GM23248 (cell line): ENCODE measurements around the gene ITPRIPL1. TPM values are rescaled to one million over a fixed set of nuclear protein-coding genes. Genes with fewer than 3 reads are reported as not detected.

Source experiments
- DNase-seq: peaks from one replicate; pipeline ENCODE4 v3.0.0-alpha.2; 2015
- H2AFZ ChIP-seq: fragments of 200-600 bp; sonication (generic); 2 replicates; pipeline ENCODE4 v1.6.1; 2016; ENCODE audit warnings: antibody characterized with exemption
- H3F3A ChIP-seq: fragments of 200-600 bp; sonication (generic); 2 replicates; pipeline ENCODE4 v1.6.1; 2016; ENCODE audit warnings: mild to moderate bottlenecking, antibody characterized with exemption, mixed run types; ENCODE audit not compliant: insufficient read depth
- H3K27ac ChIP-seq: fragments of 200-600 bp; sonication (generic); 2 replicates; pipeline ENCODE4 v1.5.1; 2016; ENCODE audit warnings: mild to moderate bottlenecking
- H3K27me3 ChIP-seq: fragments of 200-600 bp; sonication (generic); replicated peaks from 2 replicates; pipeline ENCODE4 v1.6.1; 2016; ENCODE audit warnings: mild to moderate bottlenecking; ENCODE audit not compliant: insufficient read depth
- H3K36me3 ChIP-seq: fragments of 200-600 bp; sonication (generic); 2 replicates; pipeline ENCODE4 v1.6.1; 2016; ENCODE audit warnings: low read depth, mild to moderate bottlenecking
- H3K4me1 ChIP-seq: fragments of 200-600 bp; sonication (generic); 2 replicates; pipeline ENCODE4 v1.6.1; 2016; ENCODE audit warnings: mild to moderate bottlenecking; ENCODE audit not compliant: insufficient read depth
- H3K4me2 ChIP-seq: fragments of 200-600 bp; sonication (generic); one replicate; pipeline ENCODE4 v1.6.1; 2016; ENCODE audit warnings: mild to moderate bottlenecking; ENCODE audit not compliant: unreplicated experiment
- H3K4me3 ChIP-seq: fragments of 200-600 bp; sonication (generic); 2 replicates; pipeline ENCODE4 v1.5.1; 2016; ENCODE audit warnings: mild to moderate bottlenecking
- H3K79me2 ChIP-seq: fragments of 200-600 bp; sonication (generic); 2 replicates; pipeline ENCODE4 v1.6.1; 2016; ENCODE audit warnings: mild to moderate bottlenecking; ENCODE audit not compliant: insufficient read depth
- H3K9ac ChIP-seq: fragments of 200-600 bp; sonication (generic); 2 replicates; pipeline ENCODE4 v1.6.1; 2016; ENCODE audit warnings: mild to moderate bottlenecking
- H3K9me2 ChIP-seq: fragments of 200-600 bp; sonication (generic); 2 replicates; pipeline ENCODE4 v1.6.1; 2016; ENCODE audit warnings: mixed run types, mild to moderate bottlenecking, moderate library complexity; ENCODE audit not compliant: insufficient read depth
- H3K9me3 ChIP-seq: fragments of 200-600 bp; sonication (generic); one replicate; pipeline ENCODE4 v1.6.1; 2017; ENCODE audit warnings: low read depth
- H4K20me1 ChIP-seq: fragments of 200-600 bp; sonication (generic); 2 replicates; pipeline ENCODE4 v1.6.0; 2016; ENCODE audit not compliant: insufficient read depth
- EZH2 ChIP-seq: fragments of 200-600 bp; sonication (generic); IDR thresholded peaks from 2 replicates; pipeline ENCODE4 v1.6.1; 2018; ENCODE audit warnings: antibody characterized with exemption, mild to moderate bottlenecking; ENCODE audit not compliant: insufficient read depth, poor library complexity, severe bottlenecking
- EZH2phosphoT487 ChIP-seq: fragments of 200-600 bp; sonication (generic); IDR thresholded peaks from 2 replicates; pipeline ENCODE4 v1.6.1; 2018; ENCODE audit warnings: antibody characterized with exemption, moderate library complexity, mild to moderate bottlenecking, low read depth; ENCODE audit not compliant: insufficient read depth
- WGBS, 2 experiments: methylation state at CpG; one replicate each; pipeline ENCODE4 v1.1.6; 2015 to 2017; ENCODE audit warnings: low lambda C conversion rate in 2 of 2, low coverage in 1 of 2; ENCODE audit errors: missing lambda C conversion rate in 2 of 2; 5-methylcytosine and 5-hydroxymethylcytosine counted together
- in situ Hi-C: fragments of 300-500 bp; cut with MboI; formaldehyde crosslinking; loops from 2 replicates; pipeline ENCODE4 v1.15.0; 2020
- polyA plus RNA-seq: library from polyadenylated mRNA; unstranded; fragments of >200 nt; fragmentation: Nextera tagmentation; extraction: Ambion mirVana; gene quantifications from 2 replicates; pipeline ENCODE4 v1.2.1, GENCODE V29; 2016
- total RNA-seq: library from RNA; depleted of rRNA; stranded (reverse); fragments of >200 nt; shearing (Covaris generic); gene quantifications from 2 replicates; pipeline ENCODE4 v1.2.3, GENCODE V29; 2014

Gene ITPRIPL1
- total and polyA plus RNA-seq, 2 experiments from 2014 or later: 0.19 to 0.32 TPM

- Histone ChIP-seq H3K27ac (peak overlapping the region; percentile 53), H3K4me1 (peaks cover 7% of the 10 kb centered on the region), H3K9ac (no peak overlapping the region), H4K20me1 (no peaks in the 10 kb centered on the region), H3K4me2 (no peak overlapping the region), H3K36me3 (no peaks in the 10 kb centered on the region), H3K27me3 (no peaks in the 10 kb centered on the region), H3F3A (peaks cover 16% of the 10 kb centered on the region; the same call in 1 of the 2 replicates), H3K79me2 (no peaks in the 10 kb centered on the region), H2AFZ (no peak overlapping the region), H3K4me3 (no peak overlapping the region), H3K9me2 (no peaks in the 10 kb centered on the region), H3K9me3 (no peaks in the 10 kb centered on the region)
- DNase-seq: no peak
- TF ChIP-seq EZH2phosphoT487 (no peak), EZH2 (no peak)
- WGBS, 2 experiments: 33 to 46% methylated on average over 3 of the region's 3 CpGs
- in situ Hi-C loops: no loop called here
Measured at GRCh38 chr2:96315005-96315399, 10.1 kb upstream of the ITPRIPL1 start.

GRCh38 chr2:96315400-96316071, 9.6 kb upstream of the ITPRIPL1 start:
- Histone ChIP-seq H2AFZ (peak overlapping the region; percentile 25; the same call in 1 of the 2 replicates), H3K9ac (no peak overlapping the region), H4K20me1 (no peaks in the 10 kb centered on the region), H3K27ac (peak overlapping the region; percentile 53), H3K4me3 (no peak overlapping the region), H3K79me2 (no peaks in the 10 kb centered on the region), H3K27me3 (no peaks in the 10 kb centered on the region), H3K4me1 (peaks cover 7% of the 10 kb centered on the region), H3K9me2 (no peaks in the 10 kb centered on the region), H3K36me3 (no peaks in the 10 kb centered on the region), H3K4me2 (peak overlapping the region; percentile 2), H3K9me3 (no peaks in the 10 kb centered on the region), H3F3A (peaks cover 19% of the 10 kb centered on the region; the same call in 1 of the 2 replicates)
- peak; percentile 76 for DNase-seq
- 74 to 78% methylated on average over 7 of the region's 7 CpGs for WGBS, 2 experiments
- in situ Hi-C loops: no loop called here
- TF ChIP-seq EZH2 (no peak), EZH2phosphoT487 (no peak)

GRCh38 chr2:96316999-96317398, 8.1 kb upstream of the ITPRIPL1 start:
- Histone ChIP-seq H3K27me3 (0 out of 2 replicates have a peak, but pooled peaks cover 2% of the 10 kb centered on the region), H3K4me3 (no peak overlapping the region), H2AFZ (no peak overlapping the region), H3K9me2 (no peaks in the 10 kb centered on the region), H3K4me1 (peaks cover 7% of the 10 kb centered on the region), H3K4me2 (no peak overlapping the region), H3F3A (peaks cover 23% of the 10 kb centered on the region; the same call in 1 of the 2 replicates), H3K9ac (no peak overlapping the region), H3K36me3 (no peaks in the 10 kb centered on the region), H4K20me1 (no peaks in the 10 kb centered on the region), H3K79me2 (no peaks in the 10 kb centered on the region), H3K27ac (no peak overlapping the region), H3K9me3 (no peaks in the 10 kb centered on the region)
- no peak for TF ChIP-seq EZH2
- TF ChIP-seq EZH2phosphoT487: no peak
- in situ Hi-C loops: no loop called here
- no peak for DNase-seq

- Histone ChIP-seq H3K4me1 (peaks cover 7% of the 10 kb centered on the region), H3K4me2 (no peak overlapping the region), H2AFZ (no peak overlapping the region), H3F3A (peaks cover 23% of the 10 kb centered on the region; the same call in 1 of the 2 replicates), H3K27ac (no peak overlapping the region), H4K20me1 (no peaks in the 10 kb centered on the region), H3K9me3 (no peaks in the 10 kb centered on the region), H3K79me2 (no peaks in the 10 kb centered on the region), H3K36me3 (no peaks in the 10 kb centered on the region), H3K27me3 (peaks cover 5% of the 10 kb centered on the region; the same call in 1 of the 2 replicates), H3K9me2 (no peaks in the 10 kb centered on the region), H3K9ac (no peak overlapping the region), H3K4me3 (no peak overlapping the region)
- in situ Hi-C loops: no loop called here
- 92 to 98% methylated on average over 4 of the region's 4 CpGs for WGBS, 2 experiments
- TF ChIP-seq EZH2 (no peak), EZH2phosphoT487 (no peak)
- DNase-seq: no peak
Measured at GRCh38 chr2:96317584-96317997, 7.5 kb upstream of the ITPRIPL1 start.

GRCh38 chr2:96318723-96319122, 6.4 kb upstream of the ITPRIPL1 start:
- Histone ChIP-seq H3K27me3 (peaks cover 16% of the 10 kb centered on the region; the same call in 1 of the 2 replicates), H3K4me3 (no peak overlapping the region), H3K4me1 (peaks cover 7% of the 10 kb centered on the region), H3K9me3 (no peaks in the 10 kb centered on the region), H3K36me3 (no peaks in the 10 kb centered on the region), H3K27ac (no peak overlapping the region), H3K9ac (no peak overlapping the region), H3K79me2 (no peaks in the 10 kb centered on the region), H2AFZ (no peak overlapping the region), H3K4me2 (no peak overlapping the region), H3F3A (peaks cover 23% of the 10 kb centered on the region; the same call in 1 of the 2 replicates), H4K20me1 (no peaks in the 10 kb centered on the region), H3K9me2 (no peaks in the 10 kb centered on the region)
- WGBS, 2 experiments: 84 to 87% methylated on average over 4 of the region's 4 CpGs
- TF ChIP-seq EZH2phosphoT487: no peak
- no peak for TF ChIP-seq EZH2
- in situ Hi-C loops: no loop called here
- DNase-seq: no peak
